Adipocyte (in vitro differentiated cells): ENCODE results near the gene INSYN1.
A peak's percentile ranks its signal among the peaks of the same experiment; 100 is the strongest.

Source experiments
- DNase-seq: peaks from one replicate; pipeline ENCODE4 v3.0.0-alpha.2; 2015; ENCODE audit warnings: low read depth
- H3K27me3 ChIP-seq: replicated peaks from 2 replicates; pipeline ENCODE4 v1.7.0; 2013; ENCODE audit warnings: mild to moderate bottlenecking, low read length, moderate library complexity; ENCODE audit not compliant: control insufficient read depth, insufficient read depth
- H3K36me3 ChIP-seq: 2 replicates; pipeline ENCODE4 v1.7.0; 2013; ENCODE audit warnings: low read length, mild to moderate bottlenecking, moderate library complexity; ENCODE audit not compliant: control insufficient read depth, insufficient read depth, severe bottlenecking
- H3K4me1 ChIP-seq: 2 replicates; pipeline ENCODE4 v1.7.0; 2013; ENCODE audit warnings: mild to moderate bottlenecking, low read length, moderate library complexity; ENCODE audit not compliant: control insufficient read depth, insufficient read depth
- H3K4me3 ChIP-seq: 2 replicates; pipeline ENCODE4 v1.7.0; 2013; ENCODE audit warnings: mild to moderate bottlenecking, low read length, moderate library complexity
- H3K9ac ChIP-seq: 2 replicates; pipeline ENCODE4 v1.7.0; 2013; ENCODE audit warnings: mild to moderate bottlenecking, low read length, moderate library complexity
- H3K9me3 ChIP-seq: 2 replicates; pipeline ENCODE4 v1.7.0; 2013; ENCODE audit warnings: mild to moderate bottlenecking, low read length, moderate library complexity; ENCODE audit not compliant: control insufficient read depth

INSYN1 gene

GRCh38 chr15:73696641-73697001 lies 56.5 kb downstream of the INSYN1 start:
- peak overlapping the region; percentile 17 for H3K9ac ChIP-seq
- no peak for DNase-seq
- H3K4me1 ChIP-seq, result peaks cover 56% of the 10 kb centered on the region
- peaks cover 29% of the 10 kb centered on the region for H3K36me3 ChIP-seq
- no peaks in the 10 kb centered on the region for H3K9me3 ChIP-seq
- no peak overlapping the region for H3K4me3 ChIP-seq
- no peaks in the 10 kb centered on the region for H3K27me3 ChIP-seq

DNA sequence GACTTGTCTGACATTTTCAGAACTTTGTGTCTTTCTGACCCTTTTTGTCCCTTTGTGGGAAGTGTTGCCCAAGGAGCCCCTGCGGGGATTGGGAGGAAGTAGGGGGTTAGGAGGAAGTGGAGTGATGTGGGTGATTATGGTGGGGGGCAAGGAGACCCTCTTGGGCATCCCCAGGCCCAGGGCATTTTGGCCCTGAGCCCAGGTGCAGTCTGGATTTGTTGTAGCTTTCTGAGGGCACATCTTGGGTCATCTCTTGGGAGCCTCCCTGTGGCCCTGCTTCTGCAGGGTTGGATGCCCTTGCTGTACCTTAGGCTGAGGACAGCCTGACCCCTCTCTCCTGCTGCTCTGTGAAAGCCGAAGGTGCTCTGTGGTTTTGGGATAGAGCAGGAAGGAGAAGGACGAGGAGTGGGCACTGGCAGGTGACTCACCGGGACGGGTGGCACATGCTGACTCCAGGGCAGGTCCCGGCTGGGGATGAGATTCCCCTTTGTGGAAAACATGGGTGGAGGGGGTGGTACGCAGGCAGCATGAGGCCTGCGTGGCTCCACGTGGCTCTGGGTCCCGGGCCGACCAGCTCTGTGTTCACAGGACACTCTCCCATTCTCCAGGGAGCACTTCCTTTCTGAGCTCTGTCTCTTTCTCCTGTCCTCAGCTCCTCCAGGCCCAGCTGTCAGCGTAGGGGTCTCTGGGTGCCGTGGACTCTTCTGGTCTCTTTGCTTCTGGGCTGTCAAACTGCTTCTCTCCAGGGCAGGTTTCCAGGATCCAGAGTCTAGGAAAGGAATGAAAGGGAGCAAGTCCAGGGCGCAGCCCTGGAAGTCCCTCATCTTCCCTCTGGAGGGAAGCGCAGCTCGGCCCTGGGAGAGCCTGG lies 57.1 kb downstream of the INSYN1 start:
- DNase-seq, result no peak
- Histone ChIP-seq H3K9me3 (no peaks in the 10 kb centered on the region), H3K9ac (peak overlapping the region; percentile 37), H3K4me1 (peaks cover 62% of the 10 kb centered on the region), H3K4me3 (no peak overlapping the region), H3K36me3 (peaks cover 23% of the 10 kb centered on the region), H3K27me3 (no peaks in the 10 kb centered on the region)

- H3K36me3 ChIP-seq, result peaks cover 14% of the 10 kb centered on the region
- peaks cover 78% of the 10 kb centered on the region for H3K4me1 ChIP-seq
Observed at GRCh38 chr15:73694419-73694818, 58.7 kb downstream of the INSYN1 start.

GRCh38 chr15:73691396-73691795 lies 61.8 kb downstream of the INSYN1 start:
- H3K9me3 ChIP-seq, result no peaks in the 10 kb centered on the region

More at GRCh38 chr15:73694419-73694818, 58.7 kb downstream of the INSYN1 start:
- H3K27me3 ChIP-seq, result no peaks in the 10 kb centered on the region
- no peak for DNase-seq
- H3K4me3 ChIP-seq, result peak overlapping the region; percentile 43
- peak overlapping the region; percentile 37 for H3K9ac ChIP-seq
- H3K9me3 ChIP-seq, result no peaks in the 10 kb centered on the region

GRCh38 chr15:73688455-73688854 lies 64.7 kb downstream of the INSYN1 start:
- H3K9me3 ChIP-seq, result no peaks in the 10 kb centered on the region
- peaks cover 75% of the 10 kb centered on the region for H3K4me1 ChIP-seq
- peak overlapping the region; percentile 60 for H3K9ac ChIP-seq
- no peaks in the 10 kb centered on the region for H3K27me3 ChIP-seq
- no peaks in the 10 kb centered on the region for H3K36me3 ChIP-seq
- H3K4me3 ChIP-seq, result peak overlapping the region; percentile 88
- no peak for DNase-seq

More at GRCh38 chr15:73691396-73691795, 61.8 kb downstream of the INSYN1 start:
- H3K9ac ChIP-seq, result peak overlapping the region; percentile 63
- no peaks in the 10 kb centered on the region for H3K36me3 ChIP-seq
- DNase-seq, result peak; percentile 65
- peak overlapping the region; percentile 42 for H3K4me3 ChIP-seq
- H3K4me1 ChIP-seq, result peaks cover 91% of the 10 kb centered on the region
- no peaks in the 10 kb centered on the region for H3K27me3 ChIP-seq

GRCh38 chr15:73687351-73687750 lies 65.8 kb downstream of the INSYN1 start:
- DNase-seq, result no peak
- H3K27me3 ChIP-seq, result no peaks in the 10 kb centered on the region
- no peaks in the 10 kb centered on the region for H3K36me3 ChIP-seq
- H3K4me1 ChIP-seq, result peaks cover 74% of the 10 kb centered on the region
- H3K9ac ChIP-seq, result peak overlapping the region; percentile 60
- no peaks in the 10 kb centered on the region for H3K9me3 ChIP-seq
- H3K4me3 ChIP-seq, result peak overlapping the region; percentile 88

DNA sequence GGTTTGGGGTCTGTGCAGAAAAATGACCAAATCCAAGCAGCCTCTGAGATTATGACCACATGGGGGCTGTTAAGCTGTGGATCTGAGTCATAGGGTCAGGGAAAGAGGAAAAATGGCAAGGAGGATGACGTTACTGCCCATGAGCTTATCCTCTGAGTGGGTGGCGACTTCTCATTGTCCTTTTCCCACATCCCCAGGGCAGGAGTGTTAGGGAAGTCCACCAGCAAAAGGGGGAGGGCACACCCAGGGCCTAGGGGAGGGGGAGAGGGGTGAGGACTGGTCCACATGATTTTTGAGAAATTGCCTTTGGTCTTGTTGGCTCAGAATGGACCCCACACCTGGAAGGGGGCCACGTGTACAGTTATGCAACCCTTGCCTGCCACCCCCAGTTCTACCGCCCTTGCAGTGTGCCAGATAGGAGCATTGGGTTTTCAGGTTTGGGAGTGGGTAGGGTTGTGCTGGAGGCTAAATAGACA lies 66.3 kb downstream of the INSYN1 start:
- Histone ChIP-seq H3K4me1 (peaks cover 69% of the 10 kb centered on the region), H3K9ac (peak overlapping the region; percentile 93), H3K27me3 (no peaks in the 10 kb centered on the region), H3K36me3 (no peaks in the 10 kb centered on the region), H3K9me3 (no peaks in the 10 kb centered on the region), H3K4me3 (peak overlapping the region; percentile 88)
- peak; percentile 79 for DNase-seq

DNA sequence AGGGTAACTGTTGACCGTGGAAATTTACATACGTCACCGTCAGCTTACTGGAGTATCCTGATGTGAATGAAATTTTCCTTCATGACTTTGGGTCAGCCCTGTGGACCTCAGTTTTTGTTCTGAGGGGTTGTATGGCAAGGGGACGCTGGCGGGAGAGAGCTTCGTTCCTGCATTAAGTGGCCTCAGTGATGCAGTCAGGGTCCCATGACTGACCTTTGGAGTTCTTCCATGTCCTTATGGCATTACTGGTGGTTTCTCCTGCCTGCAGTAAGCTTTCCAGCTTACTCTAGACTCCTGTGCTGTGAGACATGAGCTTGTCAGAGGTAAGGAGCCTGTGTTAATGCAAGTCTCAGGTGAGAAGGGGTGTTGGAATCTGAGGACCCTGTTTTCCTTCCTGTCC lies 67.2 kb downstream of the INSYN1 start:
- no peaks in the 10 kb centered on the region for H3K27me3 ChIP-seq
- peak overlapping the region; percentile 93 for H3K9ac ChIP-seq
- H3K36me3 ChIP-seq, result no peaks in the 10 kb centered on the region
- no peak for DNase-seq
- peaks cover 61% of the 10 kb centered on the region for H3K4me1 ChIP-seq
- no peaks in the 10 kb centered on the region for H3K9me3 ChIP-seq
- H3K4me3 ChIP-seq, result peak overlapping the region; percentile 88
